ENCODE results near the gene AKAP6. TPM values are rescaled to one million over a fixed set of nuclear protein-coding genes. Genes with fewer than 3 reads are reported as not detected.
A peak's percentile ranks its signal among the peaks of the same experiment; 100 is the strongest.

The AKAP6 gene
- total RNA-seq, 1 donor from 2014 or later = 180 TPM

DNA sequence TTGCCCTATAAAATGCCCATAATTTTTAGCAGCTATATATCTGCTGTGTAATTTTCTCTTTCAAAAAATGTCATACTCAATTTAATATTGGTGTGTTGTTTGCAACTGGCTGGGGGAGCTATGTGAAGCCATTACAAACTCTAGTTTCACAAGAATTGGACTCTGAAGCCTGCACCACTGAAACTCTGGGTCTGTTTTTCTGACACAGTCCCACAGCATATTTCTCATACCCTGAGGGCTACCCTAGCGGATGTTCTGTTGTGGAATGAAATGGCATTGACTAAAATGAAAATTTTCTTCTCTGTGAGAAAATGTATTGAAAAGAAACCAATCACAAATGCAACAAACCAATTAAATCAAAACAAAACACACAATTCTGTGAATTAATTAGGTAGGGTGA lies 325.0 kb downstream of the AKAP6 start:
- intact Hi-C loops (cut with DNase I) = no loop called here
- DNase-seq (no peak), ATAC-seq (ENCODE audit: poor library complexity) (no peak)

DNA sequence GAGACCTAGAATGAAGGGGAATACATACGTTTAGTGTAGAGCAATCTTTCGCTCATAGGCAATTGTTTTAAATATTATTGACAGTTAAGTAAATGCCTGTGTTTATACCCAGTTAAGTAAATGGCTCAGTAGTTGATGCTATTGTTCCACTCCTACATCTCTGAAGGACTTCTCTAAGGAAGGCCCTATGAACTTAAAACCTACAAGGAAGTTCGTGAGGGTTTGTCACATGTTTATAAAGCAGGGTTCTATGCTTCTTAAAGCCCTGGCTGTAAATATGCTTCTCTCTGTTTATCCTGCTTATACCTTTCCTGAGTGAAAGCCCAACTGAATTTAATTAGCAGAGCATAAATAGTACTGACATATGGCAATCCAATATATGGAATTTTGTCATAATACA lies 327.5 kb downstream of the AKAP6 start:
- DNase-seq (no peak), ATAC-seq (ENCODE audit: poor library complexity) (no peak)
- intact Hi-C loops (cut with DNase I) = no loop called here

DNA sequence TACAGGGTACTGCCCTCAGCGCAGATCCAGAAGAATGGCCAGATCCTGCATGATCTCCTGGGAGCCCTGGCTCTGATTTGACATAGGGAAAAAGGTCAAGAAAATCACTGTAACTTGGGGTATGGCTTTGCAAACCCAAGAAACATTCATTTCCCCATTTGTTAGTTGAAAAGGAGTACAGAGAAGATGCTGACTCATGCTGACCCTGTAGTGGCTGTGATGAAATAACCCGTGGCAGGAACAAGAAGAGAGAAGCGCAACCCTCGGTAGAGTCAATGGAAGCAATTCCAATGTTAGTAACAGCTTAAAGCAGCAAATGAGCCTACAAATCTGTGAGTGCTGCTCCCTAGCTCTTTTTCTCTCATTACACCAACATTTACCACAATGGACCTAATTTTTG lies 328.0 kb downstream of the AKAP6 start:
- no peak for DNase-seq
- peak; percentile 69 for ATAC-seq (ENCODE audit: poor library complexity)
- intact Hi-C loops (cut with DNase I) = no loop called here

DNA sequence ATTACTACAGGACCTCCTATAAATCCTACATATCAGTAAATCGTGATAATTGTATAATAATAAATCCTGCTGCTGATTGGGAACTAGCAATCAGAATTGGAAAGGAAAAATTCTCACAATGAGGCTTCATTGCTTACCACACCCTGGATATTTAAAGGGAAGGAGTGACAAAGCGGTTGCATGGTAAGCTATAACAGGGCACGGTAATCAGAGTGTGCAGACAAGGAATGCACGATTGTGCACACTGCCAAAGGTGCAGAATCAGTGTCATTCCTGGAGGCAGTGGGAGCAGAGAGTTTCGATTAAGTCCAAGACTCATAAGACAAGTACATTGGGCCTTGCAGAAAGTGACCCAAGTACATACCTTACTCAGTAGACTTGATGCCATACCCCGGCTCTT lies 332.1 kb downstream of the AKAP6 start:
- DNase-seq = no peak

DNA sequence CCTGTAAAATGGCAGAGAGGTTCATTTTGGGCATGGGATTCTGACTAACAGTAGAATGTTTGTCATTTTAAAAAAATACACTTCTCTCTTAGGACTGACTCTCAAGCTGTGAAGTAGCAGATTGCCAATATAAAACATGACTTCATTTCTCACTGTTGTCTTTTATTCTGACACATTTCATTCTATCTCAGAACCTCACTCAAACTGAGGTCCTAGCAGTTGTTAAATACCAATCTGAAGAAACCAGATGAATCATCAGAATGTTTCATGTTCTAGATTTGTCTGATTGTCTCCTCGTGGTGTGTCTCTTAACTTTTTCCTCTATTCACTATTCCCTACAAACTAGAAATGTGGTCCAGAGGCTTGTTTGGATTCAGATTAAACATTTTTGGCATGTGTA lies 333.1 kb downstream of the AKAP6 start:
- DNase-seq = no peak
- ATAC-seq (ENCODE audit: poor library complexity) = no peak
- intact Hi-C loops (cut with DNase I) = no loop called here

More for the DNA sequence above, 332.1 kb downstream of the AKAP6 start:
- ATAC-seq (ENCODE audit: poor library complexity) = no peak
- intact Hi-C loops (cut with DNase I) = no loop called here

DNA sequence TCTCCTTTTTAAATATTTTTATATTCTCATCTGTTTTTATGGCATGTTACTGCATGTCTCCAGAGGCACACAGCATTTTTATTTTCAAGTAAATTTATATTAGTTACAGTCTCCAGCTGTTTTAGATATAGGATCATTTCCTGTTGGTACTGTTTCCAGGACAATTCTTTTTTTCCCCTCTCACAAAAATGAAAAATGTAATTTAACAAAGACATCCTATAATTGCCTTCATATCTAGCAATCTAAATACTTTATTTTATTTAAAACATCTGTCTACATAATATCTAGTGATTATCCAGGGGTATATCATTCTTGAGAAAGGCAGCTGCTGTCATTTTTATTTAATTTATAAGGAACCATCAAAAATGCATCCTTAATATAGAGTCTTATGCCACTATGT lies 337.2 kb downstream of the AKAP6 start:
- no peak for DNase-seq
- intact Hi-C loops (cut with DNase I) = no loop called here
- ATAC-seq (ENCODE audit: poor library complexity) = no peak

DNA sequence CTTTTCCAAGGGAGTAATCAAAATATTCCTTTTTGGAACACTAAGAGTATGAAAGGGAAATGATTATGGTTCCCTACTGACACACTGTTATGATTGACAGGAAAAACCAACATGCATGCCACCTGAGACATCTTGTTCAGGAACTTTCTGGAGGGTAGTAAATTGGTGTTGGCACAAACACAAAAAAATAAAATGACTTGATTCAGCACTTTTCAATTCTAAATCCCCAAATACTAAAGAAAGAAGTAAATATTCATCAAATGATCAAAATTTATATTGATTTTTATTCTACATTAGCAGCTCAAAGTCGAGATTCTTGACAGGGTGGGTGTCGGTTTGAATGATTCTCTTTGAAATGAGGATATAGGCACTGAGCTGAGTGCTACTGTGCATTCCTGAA lies 338.2 kb downstream of the AKAP6 start:
- ATAC-seq (ENCODE audit: poor library complexity) (no peak), DNase-seq (no peak)
- intact Hi-C loops (cut with DNase I) = no loop called here

DNA sequence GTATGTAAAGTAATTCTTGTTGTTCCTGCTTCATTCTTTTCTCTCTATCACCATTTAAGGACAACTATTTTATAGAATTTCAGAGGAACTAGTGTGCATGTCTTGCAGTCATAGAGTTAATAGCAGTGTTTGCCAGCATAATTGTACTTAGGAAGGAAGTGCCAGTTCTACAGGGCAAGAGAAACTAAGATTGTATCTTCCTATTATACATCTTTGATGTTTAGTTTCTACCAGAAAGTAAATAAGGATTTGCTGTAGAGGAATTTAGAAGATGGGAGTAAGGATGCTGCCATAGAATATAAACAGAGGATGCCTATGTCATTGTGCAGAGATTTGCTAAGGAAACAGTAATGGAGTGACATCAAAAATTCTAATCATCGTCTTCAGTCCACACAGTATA lies 338.7 kb downstream of the AKAP6 start:
- no peak for ATAC-seq (ENCODE audit: poor library complexity)

DNA sequence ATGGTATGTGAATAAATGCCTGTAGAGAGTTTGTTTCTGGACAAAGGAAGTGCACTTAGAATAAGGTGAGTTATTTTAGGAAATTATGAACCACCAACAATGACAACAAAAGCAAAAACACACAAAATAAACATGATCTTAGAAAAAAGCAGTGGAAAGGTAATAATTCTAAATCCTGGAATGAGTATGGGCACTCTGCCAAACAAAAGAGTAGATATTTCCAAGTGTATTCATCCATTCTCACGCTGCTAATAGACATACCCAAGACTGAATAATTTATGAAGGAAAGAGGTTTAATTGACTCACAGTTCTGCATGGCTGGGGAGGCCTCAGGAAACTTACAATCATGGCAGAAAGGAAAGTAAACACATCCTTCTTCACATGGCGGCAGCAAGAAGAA lies 340.3 kb downstream of the AKAP6 start:
- ATAC-seq (ENCODE audit: poor library complexity) (no peak), DNase-seq (no peak)
- intact Hi-C loops (cut with DNase I) = no loop called here

More for the DNA sequence above, 338.7 kb downstream of the AKAP6 start:
- intact Hi-C loops (cut with DNase I) = no loop called here
- DNase-seq = no peak

DNA sequence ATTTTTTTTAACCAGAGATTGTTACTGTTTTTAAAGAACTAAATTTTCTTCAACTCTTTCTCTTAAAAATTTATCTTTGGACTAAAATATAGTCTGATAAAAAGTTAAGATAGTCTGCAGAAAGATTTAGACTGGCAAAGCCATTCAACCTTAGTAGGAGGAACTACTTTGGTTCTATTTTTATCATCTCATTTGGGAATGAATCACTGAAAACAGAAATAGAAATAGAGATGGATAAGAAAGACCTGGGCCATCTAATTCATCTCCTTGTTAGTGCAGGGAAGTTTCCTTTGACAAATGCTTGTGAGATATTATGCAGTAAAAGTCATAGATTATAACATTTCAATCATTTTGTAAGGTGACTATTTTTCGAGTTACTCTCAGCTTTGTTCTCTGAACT lies 346.3 kb downstream of the AKAP6 start:
- ATAC-seq (ENCODE audit: poor library complexity) (no peak), DNase-seq (no peak)
- intact Hi-C loops (cut with DNase I) = no loop called here

DNA sequence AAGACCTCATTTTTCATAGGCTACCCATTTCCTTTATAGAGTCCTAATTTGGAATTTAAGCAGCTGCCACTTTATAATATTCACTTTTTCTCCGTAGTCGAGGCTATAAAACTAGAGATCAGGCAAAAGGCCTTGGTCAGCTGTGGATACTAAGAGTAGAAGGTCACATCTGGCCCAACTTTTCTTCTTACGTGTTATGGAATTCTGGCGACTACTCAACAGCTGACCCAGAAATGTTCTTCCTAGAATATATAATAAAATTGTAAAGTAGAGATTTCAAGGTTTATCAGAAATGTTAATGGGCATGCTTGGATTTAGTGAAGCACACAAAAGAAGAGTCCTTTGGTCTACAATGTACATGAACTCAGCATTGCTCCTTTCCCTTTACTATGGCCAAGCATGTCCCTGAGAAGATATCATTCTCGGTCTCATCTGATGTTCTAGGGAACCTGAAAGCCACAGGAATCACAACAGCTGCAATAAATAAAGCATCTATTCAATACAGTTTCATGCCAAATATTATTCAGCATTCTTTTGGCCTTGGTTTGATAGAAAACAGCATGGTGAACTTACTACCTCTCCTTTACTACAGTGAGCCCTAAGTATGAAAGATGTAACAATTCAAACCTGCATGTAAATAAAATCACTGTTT lies 348.2 kb downstream of the AKAP6 start:
- intact Hi-C loops (cut with DNase I) = no loop called here
- ATAC-seq (ENCODE audit: poor library complexity) (no peak), DNase-seq (no peak)

DNA sequence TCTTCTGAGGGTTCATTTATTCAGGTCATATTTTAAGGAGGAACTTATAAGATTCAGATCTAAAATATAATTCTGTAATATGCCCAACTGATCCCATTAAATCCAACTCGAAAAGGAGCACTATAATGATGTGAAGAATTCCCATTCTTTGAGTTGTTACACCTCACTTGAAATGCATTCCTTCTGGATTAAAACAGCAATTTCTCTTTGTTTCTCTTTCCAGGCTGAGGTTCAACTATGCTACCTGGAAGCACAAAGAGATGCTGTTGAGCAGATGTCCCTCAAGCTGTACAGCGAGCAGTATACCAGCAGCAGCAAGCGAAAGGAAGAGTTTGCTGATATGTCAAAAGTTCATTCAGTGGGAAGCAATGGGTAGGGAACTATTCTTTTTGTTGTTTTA lies 349.0 kb downstream of the AKAP6 start:
- DNase-seq = no peak
- no peak for ATAC-seq (ENCODE audit: poor library complexity)
- intact Hi-C loops (cut with DNase I) = no loop called here

DNA sequence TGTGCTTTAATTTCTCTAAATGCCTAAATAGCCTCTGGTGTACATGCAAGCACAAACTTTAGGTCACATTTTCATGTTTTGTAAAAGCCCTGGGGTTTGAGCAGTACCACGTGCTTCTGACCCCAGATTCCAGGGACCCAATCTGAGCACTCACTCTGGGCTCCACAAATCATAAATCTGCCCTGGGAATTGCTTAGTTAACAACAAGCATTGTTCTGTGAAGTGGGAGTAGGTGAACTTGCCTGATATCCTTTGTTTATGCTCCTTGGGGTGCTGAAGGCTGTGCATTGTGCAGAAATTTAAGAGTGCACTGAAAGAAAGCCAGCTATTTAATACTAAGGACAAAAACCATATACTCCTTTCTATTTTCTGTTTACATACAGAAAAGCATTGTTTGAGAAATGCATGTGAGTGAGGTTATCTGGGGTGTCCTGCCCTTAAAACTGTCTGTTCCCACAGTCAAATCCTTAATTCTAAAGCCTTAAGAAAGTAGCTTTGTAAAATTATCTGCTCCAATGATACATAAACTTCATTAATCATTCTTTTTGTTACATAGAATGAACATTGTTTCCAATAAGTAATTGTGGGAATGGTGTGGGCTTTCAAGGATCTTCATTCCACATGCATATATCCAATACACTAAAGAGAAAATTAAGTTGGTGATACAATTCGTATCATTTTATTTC lies 351.0 kb downstream of the AKAP6 start:
- intact Hi-C loops (cut with DNase I) = no loop called here
- DNase-seq (no peak), ATAC-seq (ENCODE audit: poor library complexity) (no peak)

DNA sequence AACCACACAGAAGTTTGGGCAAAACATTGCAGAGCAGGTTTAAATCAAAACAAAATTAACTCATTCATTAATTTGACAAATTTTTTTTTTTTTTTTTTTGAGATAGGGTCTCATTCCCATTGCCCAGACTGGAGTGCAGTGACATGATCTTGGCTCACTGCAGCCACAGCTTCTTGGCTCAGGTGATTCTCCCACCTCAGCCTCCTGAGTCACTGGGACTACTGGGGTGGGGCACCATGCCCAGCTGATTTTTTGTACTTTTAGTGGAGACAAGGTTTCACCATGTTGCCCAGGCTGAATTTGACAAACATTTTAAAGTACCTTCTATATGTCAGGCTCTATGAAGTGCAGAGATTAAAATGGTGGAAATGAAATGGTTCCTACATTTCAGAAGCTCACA lies 352.5 kb downstream of the AKAP6 start:
- DNase-seq (no peak), ATAC-seq (ENCODE audit: poor library complexity) (no peak)
- intact Hi-C loops (cut with DNase I) = no loop called here

DNA sequence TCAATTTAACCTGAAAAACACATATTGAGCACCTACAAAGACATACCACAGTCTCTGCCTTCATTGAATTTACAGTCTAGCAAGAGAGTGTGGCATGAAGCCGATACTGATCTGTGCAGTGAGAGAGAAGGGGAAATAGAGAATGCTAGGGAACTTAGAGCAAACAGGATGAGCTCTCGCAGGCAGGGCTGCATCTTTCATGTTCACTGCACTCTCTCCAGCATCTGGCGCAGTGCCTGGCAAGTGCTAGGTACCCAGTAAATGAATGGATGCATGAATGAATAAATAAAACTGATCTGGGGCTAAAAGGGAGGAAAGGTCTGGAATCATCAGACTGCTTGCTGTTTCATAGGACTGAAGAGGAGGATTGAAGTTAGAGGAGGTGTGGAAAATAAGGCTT lies 353.1 kb downstream of the AKAP6 start:
- ATAC-seq (ENCODE audit: poor library complexity) (no peak), DNase-seq (no peak)
- intact Hi-C loops (cut with DNase I) = no loop called here

DNA sequence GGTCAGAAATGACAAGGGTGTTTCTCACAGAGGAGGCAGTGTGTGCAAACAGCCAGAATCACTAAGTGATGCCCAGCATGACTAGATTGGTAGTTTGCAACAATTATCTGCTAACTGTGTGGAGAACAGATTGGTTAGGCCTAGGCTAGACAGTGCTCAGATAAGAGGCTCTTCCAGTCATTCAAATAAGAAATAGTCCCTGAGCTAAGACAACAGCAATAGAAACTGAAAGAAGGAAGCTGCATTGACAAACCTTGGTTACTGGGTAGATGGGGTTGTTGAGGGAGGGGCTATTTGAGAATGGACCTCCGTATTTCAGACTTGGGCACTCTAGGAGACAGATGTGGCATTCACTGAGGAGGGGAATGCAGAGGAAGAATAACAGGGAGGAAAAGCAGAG lies 354.6 kb downstream of the AKAP6 start:
- DNase-seq (no peak), ATAC-seq (ENCODE audit: poor library complexity) (no peak)
- intact Hi-C loops (cut with DNase I) = no loop called here

DNA sequence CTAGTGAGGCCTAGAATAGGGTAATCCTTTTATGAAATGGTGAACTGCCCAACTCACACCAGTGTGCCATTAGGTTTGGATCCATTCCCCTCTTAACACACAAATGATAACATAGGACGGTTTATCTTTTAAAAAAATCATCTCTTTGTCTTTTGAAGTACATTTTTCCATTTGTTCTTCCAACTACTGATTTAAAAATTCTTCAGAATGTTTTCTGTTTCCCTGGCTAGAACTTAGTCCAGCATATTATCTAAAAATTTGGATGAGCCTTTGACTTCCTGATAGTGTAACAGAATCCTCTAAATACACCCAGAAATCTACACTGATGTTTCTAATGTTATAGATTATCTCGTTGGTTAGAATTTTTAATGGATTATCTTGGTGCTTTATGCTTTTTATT lies 359.8 kb downstream of the AKAP6 start:
- no peak for ATAC-seq (ENCODE audit: poor library complexity)
- intact Hi-C loops (cut with DNase I) = no loop called here

DNA sequence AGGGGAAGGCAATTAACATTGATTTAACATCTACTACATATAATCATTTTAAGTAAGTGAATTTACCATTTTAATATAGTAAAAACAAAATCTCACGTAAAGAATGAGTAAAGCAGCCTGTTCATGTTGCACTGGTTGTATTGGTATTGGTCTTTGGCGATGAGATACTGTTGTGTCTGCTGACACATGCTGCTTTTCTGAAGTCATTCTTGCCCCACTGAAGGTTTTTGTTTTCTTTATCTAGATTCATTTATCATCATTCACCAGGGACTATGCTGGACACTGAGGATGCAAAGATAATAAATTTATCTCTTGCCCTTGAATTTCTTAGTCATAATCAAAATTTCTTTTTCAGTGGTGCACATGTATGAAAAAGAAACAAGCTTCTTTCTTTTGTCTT lies 363.3 kb downstream of the AKAP6 start:
- ATAC-seq (ENCODE audit: poor library complexity) = no peak
- intact Hi-C loops (cut with DNase I) = no loop called here
- DNase-seq = no peak

More for the DNA sequence above, 359.8 kb downstream of the AKAP6 start:
- no peak for DNase-seq

DNA sequence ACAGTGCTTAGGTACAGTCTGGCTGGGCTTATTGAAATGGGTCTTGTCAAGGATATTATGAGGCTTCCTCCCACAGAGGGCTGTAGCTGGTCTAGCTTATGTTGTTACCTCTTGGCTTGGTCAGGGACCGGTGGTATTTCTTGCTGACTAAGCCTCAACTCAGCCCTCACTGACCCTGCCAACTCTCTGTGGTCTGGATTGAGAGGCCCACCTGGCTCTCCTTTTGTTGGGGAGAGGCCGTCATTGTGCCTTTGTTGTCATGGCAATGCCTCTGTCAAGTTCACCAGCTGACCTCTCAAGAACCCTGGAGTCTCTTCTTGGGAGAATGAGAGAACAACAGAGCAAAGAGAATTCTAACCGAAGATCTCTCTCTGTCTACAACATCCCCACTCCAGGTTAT lies 364.0 kb downstream of the AKAP6 start:
- intact Hi-C loops (cut with DNase I) = no loop called here
- DNase-seq (no peak), ATAC-seq (ENCODE audit: poor library complexity) (no peak)

DNA sequence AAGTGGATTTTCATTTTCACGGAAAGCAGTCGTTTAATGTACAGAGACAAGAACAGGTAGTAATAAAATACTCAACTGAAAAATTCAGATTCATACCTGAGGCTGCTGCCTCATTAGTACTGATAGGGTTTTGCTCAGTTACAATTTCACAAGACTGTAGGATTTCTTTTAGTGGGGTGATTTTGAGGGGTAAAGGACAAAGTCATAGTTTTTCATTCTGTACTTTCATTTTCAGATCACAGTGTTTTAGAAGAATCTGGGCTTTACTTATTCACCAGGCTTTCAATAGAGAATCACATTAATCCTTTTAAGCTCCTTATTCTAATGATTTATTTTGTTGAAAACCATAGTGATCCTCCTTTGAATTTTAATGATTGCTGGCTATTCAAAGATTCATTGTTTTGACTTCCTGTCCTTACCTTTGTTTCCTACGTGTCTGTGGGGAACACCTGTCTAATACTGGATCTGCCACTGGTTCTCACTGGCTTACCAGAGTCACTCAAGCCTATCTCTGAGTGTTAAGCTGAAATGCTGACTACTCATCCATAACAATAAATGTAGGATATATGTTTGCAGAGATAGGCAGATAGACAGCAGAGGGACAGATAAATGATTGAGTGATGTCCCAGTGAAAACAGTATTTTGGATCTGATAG lies 365.8 kb downstream of the AKAP6 start:
- ATAC-seq (ENCODE audit: poor library complexity) (no peak), DNase-seq (no peak)
- intact Hi-C loops (cut with DNase I) = no loop called here
